D721Med (cell line): Measurements from ENCODE around the gene C17orf107.

ENCODE experiments used
- DNase-seq: peaks from one replicate; pipeline ENCODE4 v3.0.0; 2011; ENCODE audit warnings: low spot score; ENCODE audit not compliant: insufficient read length
- FAIRE-seq: peaks from 2 replicates; lab custom pipeline; 2011; peaks lifted over from hg19 to GRCh38; lab: Jason Lieb, UNC
- TF ChIP-seq, protein P1 (sequence below): IDR thresholded peaks from 2 replicates; pipeline ENCODE4 v1.5.1; 2012; ENCODE audit warnings: mild to moderate bottlenecking, control low read depth; ENCODE audit not compliant: insufficient read depth; ENCODE audit errors: missing control alignments

Gene C17orf107

DNA sequence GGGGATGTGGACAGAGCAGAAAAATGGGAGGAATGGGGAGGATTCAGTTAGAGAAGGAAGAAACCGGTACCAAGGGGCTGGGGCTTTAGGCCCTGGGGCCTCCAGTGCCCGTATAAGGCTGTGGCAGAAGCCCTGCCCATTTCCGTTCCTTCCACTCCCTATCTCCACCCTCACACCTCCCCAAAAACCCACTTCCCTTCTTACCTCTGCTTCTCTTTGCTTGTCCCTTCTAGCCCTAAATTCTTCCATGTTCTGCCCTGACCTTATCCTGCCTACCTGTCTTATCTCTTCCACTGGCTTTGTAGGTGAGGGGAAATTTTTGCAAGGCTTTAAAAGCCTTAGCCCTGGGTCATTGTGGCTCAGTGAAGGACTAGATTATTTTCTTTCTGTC, 44.8 kb downstream of the C17orf107 start:
- TF ChIP-seq, protein P1, sequence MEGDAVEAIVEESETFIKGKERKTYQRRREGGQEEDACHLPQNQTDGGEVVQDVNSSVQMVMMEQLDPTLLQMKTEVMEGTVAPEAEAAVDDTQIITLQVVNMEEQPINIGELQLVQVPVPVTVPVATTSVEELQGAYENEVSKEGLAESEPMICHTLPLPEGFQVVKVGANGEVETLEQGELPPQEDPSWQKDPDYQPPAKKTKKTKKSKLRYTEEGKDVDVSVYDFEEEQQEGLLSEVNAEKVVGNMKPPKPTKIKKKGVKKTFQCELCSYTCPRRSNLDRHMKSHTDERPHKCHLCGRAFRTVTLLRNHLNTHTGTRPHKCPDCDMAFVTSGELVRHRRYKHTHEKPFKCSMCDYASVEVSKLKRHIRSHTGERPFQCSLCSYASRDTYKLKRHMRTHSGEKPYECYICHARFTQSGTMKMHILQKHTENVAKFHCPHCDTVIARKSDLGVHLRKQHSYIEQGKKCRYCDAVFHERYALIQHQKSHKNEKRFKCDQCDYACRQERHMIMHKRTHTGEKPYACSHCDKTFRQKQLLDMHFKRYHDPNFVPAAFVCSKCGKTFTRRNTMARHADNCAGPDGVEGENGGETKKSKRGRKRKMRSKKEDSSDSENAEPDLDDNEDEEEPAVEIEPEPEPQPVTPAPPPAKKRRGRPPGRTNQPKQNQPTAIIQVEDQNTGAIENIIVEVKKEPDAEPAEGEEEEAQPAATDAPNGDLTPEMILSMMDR, result no peak
- no peak for FAIRE-seq
- DNase-seq, result no peak

- DNase-seq (no peak), FAIRE-seq (no peak)
- TF ChIP-seq, protein P1, result no peak
Observed at GRCh38 chr17:4944554-4945175, 45.3 kb downstream of the C17orf107 start.

DNA sequence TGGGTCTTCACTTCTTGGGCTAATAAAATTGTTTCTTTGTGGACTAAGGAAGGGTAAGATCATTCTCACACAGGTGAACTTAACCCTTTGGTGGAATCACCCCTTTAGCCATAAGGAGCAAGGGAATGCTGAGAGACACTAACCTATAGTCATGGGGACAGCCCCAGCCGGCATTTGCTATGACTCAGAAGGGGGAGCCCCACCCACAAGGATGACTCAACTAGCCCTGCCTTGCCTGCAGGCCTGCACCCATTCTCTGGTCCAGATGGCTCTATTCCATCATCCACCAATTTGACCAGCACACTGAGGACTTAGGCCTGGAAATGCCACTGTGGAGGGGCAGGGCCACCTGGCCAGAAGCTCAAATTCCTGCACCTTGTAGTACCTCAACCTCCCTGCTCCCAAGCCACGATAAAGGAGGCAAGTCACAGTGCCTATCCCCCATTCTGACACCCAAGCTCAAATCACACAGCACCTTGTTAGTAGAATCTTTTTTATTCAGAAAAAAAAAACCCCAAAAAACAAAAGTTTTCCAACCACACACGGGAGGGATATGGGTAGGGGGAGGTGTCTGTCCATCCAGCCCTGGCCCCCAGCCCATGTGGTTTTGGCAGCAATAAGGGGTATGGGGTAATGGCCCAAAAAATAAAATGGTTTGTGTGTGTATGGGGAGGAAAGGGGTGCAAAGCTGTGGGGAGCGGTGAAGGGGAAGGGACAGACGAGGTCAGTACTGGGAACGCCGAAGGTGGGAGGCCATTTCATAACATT, 46.0 kb downstream of the C17orf107 start:
- FAIRE-seq, result no peak
- DNase-seq, result no peak
- TF ChIP-seq, protein P1, result no peak

DNA sequence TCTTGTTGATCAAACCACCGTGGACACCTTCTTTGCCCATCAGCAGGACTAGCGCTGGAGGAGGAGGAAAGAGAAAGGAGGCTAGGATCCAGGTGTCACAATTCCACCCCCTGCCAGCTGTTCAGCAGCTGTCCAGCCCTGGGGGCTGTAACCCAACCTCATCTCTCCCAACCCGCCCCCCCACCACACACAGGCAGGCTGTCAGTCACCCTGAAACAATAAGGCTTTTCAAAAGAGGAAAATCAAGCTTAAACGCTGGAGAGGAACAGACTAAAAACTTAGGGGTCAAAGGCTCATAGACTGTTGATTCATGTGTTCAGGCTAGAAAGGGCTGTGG, 46.6 kb downstream of the C17orf107 start:
- DNase-seq (no peak), FAIRE-seq (no peak)
- TF ChIP-seq, protein P1, result no peak

GRCh38 chr17:4946312-4946976, 47.1 kb downstream of the C17orf107 start:
- TF ChIP-seq, protein P1, result no peak
- no peak for FAIRE-seq
- no peak for DNase-seq

GRCh38 chr17:4947010-4947410, 47.7 kb downstream of the C17orf107 start:
- no peak for DNase-seq
- no peak for FAIRE-seq
- TF ChIP-seq, protein P1, result no peak
